ENCODE measurements around the gene GPR157. TPM values are rescaled to one million over a fixed set of nuclear protein-coding genes. Genes with fewer than 3 reads are reported as not detected.

GPR157 gene
- total and polyA plus RNA-seq, 2 experiments from 2014 or later, result 0.81 to 3.9 TPM

DNA sequence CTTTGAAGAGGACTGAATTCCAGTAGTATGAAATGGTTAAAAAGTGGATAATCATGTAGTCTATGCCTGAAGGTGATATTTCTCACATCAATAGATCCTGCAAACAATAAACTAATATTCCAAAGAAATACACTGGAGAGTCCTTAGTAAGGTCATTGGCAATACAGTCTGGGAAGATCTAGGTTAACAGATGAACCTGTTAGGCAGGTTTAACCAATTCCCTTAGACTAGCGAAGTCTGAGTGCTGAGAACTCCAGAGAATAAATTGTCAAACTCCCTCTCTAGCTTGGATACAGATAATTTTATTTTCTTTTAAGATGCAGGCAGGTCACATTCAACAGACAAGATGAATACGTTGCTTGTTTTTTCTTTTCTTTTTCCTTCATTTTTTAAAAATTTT, 2.4 kb downstream of the GPR157 start:
- no peak for TF ChIP-seq STAT1 (IDR thresholded peaks at IDR 0.05; ENCODE audit: unreplicated experiment)
- TF ChIP-seq, protein P1, sequence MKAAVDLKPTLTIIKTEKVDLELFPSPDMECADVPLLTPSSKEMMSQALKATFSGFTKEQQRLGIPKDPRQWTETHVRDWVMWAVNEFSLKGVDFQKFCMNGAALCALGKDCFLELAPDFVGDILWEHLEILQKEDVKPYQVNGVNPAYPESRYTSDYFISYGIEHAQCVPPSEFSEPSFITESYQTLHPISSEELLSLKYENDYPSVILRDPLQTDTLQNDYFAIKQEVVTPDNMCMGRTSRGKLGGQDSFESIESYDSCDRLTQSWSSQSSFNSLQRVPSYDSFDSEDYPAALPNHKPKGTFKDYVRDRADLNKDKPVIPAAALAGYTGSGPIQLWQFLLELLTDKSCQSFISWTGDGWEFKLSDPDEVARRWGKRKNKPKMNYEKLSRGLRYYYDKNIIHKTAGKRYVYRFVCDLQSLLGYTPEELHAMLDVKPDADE (IDR thresholded peaks at IDR 0.05), result no peak
- no peak for TF ChIP-seq CREB1 (CRISPR knock-in tag; IDR thresholded peaks at IDR 0.05; ENCODE audit: low read depth)
- TF ChIP-seq JUNB (IDR thresholded peaks at IDR 0.05; ENCODE audit: unreplicated experiment), result no peak
- TF ChIP-seq, protein P2, sequence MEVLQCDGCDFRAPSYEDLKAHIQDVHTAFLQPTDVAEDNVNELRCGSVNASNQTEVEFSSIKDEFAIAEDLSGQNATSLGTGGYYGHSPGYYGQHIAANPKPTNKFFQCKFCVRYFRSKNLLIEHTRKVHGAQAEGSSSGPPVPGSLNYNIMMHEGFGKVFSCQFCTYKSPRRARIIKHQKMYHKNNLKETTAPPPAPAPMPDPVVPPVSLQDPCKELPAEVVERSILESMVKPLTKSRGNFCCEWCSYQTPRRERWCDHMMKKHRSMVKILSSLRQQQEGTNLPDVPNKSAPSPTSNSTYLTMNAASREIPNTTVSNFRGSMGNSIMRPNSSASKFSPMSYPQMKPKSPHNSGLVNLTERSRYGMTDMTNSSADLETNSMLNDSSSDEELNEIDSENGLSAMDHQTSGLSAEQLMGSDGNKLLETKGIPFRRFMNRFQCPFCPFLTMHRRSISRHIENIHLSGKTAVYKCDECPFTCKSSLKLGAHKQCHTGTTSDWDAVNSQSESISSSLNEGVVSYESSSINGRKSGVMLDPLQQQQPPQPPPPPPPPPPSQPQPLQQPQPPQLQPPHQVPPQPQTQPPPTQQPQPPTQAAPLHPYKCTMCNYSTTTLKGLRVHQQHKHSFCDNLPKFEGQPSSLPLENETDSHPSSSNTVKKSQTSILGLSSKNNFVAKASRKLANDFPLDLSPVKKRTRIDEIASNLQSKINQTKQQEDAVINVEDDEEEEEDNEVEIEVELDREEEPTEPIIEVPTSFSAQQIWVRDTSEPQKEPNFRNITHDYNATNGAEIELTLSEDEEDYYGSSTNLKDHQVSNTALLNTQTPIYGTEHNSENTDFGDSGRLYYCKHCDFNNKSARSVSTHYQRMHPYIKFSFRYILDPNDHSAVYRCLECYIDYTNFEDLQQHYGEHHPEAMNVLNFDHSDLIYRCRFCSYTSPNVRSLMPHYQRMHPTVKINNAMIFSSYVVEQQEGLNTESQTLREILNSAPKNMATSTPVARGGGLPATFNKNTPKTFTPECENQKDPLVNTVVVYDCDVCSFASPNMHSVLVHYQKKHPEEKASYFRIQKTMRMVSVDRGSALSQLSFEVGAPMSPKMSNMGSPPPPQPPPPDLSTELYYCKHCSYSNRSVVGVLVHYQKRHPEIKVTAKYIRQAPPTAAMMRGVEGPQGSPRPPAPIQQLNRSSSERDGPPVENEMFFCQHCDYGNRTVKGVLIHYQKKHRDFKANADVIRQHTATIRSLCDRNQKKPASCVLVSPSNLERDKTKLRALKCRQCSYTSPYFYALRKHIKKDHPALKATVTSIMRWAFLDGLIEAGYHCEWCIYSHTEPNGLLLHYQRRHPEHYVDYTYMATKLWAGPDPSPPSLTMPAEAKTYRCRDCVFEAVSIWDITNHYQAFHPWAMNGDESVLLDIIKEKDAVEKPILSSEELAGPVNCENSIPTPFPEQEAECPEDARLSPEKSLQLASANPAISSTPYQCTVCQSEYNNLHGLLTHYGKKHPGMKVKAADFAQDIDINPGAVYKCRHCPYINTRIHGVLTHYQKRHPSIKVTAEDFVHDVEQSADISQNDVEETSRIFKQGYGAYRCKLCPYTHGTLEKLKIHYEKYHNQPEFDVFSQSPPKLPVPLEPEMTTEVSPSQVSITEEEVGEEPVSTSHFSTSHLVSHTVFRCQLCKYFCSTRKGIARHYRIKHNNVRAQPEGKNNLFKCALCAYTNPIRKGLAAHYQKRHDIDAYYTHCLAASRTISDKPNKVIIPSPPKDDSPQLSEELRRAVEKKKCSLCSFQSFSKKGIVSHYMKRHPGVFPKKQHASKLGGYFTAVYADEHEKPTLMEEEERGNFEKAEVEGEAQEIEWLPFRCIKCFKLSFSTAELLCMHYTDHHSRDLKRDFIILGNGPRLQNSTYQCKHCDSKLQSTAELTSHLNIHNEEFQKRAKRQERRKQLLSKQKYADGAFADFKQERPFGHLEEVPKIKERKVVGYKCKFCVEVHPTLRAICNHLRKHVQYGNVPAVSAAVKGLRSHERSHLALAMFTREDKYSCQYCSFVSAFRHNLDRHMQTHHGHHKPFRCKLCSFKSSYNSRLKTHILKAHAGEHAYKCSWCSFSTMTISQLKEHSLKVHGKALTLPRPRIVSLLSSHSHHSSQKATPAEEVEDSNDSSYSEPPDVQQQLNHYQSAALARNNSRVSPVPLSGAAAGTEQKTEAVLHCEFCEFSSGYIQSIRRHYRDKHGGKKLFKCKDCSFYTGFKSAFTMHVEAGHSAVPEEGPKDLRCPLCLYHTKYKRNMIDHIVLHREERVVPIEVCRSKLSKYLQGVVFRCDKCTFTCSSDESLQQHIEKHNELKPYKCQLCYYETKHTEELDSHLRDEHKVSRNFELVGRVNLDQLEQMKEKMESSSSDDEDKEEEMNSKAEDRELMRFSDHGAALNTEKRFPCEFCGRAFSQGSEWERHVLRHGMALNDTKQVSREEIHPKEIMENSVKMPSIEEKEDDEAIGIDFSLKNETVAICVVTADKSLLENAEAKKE (CRISPR knock-in tag; IDR thresholded peaks at IDR 0.05), result no peak
- no peak for TF ChIP-seq NANOG (IDR thresholded peaks at IDR 0.05; ENCODE audit: borderline replicate concordance)
- TF ChIP-seq, protein P3, sequence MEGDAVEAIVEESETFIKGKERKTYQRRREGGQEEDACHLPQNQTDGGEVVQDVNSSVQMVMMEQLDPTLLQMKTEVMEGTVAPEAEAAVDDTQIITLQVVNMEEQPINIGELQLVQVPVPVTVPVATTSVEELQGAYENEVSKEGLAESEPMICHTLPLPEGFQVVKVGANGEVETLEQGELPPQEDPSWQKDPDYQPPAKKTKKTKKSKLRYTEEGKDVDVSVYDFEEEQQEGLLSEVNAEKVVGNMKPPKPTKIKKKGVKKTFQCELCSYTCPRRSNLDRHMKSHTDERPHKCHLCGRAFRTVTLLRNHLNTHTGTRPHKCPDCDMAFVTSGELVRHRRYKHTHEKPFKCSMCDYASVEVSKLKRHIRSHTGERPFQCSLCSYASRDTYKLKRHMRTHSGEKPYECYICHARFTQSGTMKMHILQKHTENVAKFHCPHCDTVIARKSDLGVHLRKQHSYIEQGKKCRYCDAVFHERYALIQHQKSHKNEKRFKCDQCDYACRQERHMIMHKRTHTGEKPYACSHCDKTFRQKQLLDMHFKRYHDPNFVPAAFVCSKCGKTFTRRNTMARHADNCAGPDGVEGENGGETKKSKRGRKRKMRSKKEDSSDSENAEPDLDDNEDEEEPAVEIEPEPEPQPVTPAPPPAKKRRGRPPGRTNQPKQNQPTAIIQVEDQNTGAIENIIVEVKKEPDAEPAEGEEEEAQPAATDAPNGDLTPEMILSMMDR (conservative IDR thresholded peaks at IDR 0.05; ENCODE audit: low read depth in 2 of 2), result no peak
- TF ChIP-seq POLR2AphosphoS5 (IDR thresholded peaks at IDR 0.05; ENCODE audit: low read depth), result no peak
- TF ChIP-seq, protein P4, sequence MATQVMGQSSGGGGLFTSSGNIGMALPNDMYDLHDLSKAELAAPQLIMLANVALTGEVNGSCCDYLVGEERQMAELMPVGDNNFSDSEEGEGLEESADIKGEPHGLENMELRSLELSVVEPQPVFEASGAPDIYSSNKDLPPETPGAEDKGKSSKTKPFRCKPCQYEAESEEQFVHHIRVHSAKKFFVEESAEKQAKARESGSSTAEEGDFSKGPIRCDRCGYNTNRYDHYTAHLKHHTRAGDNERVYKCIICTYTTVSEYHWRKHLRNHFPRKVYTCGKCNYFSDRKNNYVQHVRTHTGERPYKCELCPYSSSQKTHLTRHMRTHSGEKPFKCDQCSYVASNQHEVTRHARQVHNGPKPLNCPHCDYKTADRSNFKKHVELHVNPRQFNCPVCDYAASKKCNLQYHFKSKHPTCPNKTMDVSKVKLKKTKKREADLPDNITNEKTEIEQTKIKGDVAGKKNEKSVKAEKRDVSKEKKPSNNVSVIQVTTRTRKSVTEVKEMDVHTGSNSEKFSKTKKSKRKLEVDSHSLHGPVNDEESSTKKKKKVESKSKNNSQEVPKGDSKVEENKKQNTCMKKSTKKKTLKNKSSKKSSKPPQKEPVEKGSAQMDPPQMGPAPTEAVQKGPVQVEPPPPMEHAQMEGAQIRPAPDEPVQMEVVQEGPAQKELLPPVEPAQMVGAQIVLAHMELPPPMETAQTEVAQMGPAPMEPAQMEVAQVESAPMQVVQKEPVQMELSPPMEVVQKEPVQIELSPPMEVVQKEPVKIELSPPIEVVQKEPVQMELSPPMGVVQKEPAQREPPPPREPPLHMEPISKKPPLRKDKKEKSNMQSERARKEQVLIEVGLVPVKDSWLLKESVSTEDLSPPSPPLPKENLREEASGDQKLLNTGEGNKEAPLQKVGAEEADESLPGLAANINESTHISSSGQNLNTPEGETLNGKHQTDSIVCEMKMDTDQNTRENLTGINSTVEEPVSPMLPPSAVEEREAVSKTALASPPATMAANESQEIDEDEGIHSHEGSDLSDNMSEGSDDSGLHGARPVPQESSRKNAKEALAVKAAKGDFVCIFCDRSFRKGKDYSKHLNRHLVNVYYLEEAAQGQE (IDR thresholded peaks at IDR 0.05; ENCODE audit: unreplicated experiment), result no peak
- no peak for TF ChIP-seq EZH2phosphoT487 (IDR thresholded peaks at IDR 0.05; ENCODE audit: unreplicated experiment)
- no peak for TF ChIP-seq ZNF331 (CRISPR knock-in tag; IDR thresholded peaks at IDR 0.05; ENCODE audit: low read depth)
- TF ChIP-seq ZNF114 (CRISPR knock-in tag; IDR thresholded peaks at IDR 0.05), result no peak
- no peak for TF ChIP-seq EZH2 (IDR thresholded peaks at IDR 0.05; ENCODE audit: low read depth, unreplicated experiment)
- Histone ChIP-seq H2AFZ (no peak overlapping the region), H3K27me3 (ENCODE audit: insufficient read depth) (peaks cover 15% of the 10 kb centered on the region), H3F3A (replicated peaks; ENCODE audit: low read depth) (no peaks in the 10 kb centered on the region), H4K20me1 (replicated peaks; ENCODE audit: insufficient read depth) (no peaks in the 10 kb centered on the region; the same call in 1 of the 2 replicates), H3K9me2 (ENCODE audit: insufficient read depth) (no peaks in the 10 kb centered on the region), H3K27ac (ENCODE audit: low read depth) (no peak overlapping the region), H3K4me1 (ENCODE audit: insufficient read depth) (no peaks in the 10 kb centered on the region; the same call in 1 of the 2 replicates), H3K4me2 (no peak overlapping the region), H3K79me2 (replicated peaks; ENCODE audit: insufficient read depth) (no peaks in the 10 kb centered on the region), H3K4me3 (no peak overlapping the region), H3K36me3 (ENCODE audit: insufficient read depth) (no peaks in the 10 kb centered on the region)
- Mint-ChIP-seq H3K4me1 (peaks cover 13% of the 10 kb centered on the region; the same call in 2 of the 3 replicates), H3K27me3 (ENCODE audit: insufficient read depth, low read depth, poor library complexity) (peaks cover 16% of the 10 kb centered on the region), H3K4me3 (no peak overlapping the region), H3K27ac (no peak overlapping the region), H3K36me3 (ENCODE audit: low read depth) (no peaks in the 10 kb centered on the region), H3K9me3 (no peaks in the 10 kb centered on the region)
- ATAC-seq (no peak), DNase-seq (ENCODE audit: low spot score) (no peak)
